Measurements from ENCODE around the gene CBFA2T3.

CBFA2T3 gene

DNA sequence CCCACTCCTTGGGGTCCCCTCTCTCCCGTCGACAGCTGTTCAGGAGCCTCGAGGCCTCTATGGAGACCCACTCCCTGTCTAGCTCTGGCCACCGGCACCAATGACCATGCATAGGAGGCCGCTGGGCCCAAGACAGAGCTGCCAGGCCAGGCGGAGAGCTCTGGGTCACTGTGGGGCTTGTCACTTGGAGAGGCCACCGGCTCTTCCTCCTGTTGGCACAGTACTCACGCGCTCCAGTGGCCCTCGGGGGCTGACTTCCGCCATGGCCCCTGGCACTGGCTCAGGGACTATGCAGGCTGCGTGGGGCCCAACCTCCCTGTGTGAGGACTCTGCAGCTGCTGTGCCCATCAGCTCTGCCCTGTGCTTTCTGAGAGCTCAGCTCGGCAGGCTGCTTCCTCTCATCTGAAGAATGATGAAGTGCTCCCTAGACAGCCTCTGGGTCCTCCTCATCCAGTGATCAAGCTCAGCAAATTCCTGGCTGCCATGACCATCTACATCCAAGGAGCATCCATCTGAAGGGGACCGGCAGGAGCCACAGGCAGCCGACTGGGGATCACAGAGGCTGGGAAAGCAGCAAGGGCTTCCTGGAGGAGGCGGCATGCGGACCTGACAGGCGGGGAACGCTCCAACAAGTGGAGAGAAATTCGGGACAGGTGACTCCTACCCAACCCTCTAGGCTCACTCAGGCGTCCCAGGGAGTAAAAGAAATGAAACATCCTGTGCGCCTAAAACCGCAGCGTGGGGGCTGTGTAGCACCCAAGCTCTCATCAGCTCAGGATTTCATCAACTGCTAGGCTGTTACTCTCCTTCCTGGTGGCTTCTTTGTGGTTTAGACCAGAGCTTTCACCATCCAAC, 137.0 kb downstream of the CBFA2T3 start:
- Histone ChIP-seq H3K36me3 (ENCODE audit: control insufficient read depth in 2 of 2, insufficient read depth in 1 of 2, low read length in 2 of 2) (peaks cover 0 to 15% of the 10 kb centered on the region in 2 experiments; a peak in 1 of 3 replicates), H3K4me3 (ENCODE audit: low read depth, low read length) (no peak overlapping the region), H3K4me1 (ENCODE audit: control insufficient read depth, insufficient read depth, low read length) (no peaks in the 10 kb centered on the region), H3K27ac (ENCODE audit: extremely low read depth, low read depth, low read length) (no peak overlapping the region), H3K9me3 (ENCODE audit: control insufficient read depth, insufficient read depth, low read depth, low read length) (no peaks in the 10 kb centered on the region)
- ChIA-PET POLR2A (no interaction called here), CTCF (no interaction called here)
- TF ChIP-seq ZBTB26 (tag by site-specific recombination; optimal IDR thresholded peaks at IDR 0.05) = no peak
- no peak for TF ChIP-seq GFI1B (tag by site-specific recombination; IDR thresholded peaks at IDR 0.05)
- no peak for TF ChIP-seq ZNF600 (tag by site-specific recombination; IDR thresholded peaks at IDR 0.05)
- no peak for TF ChIP-seq ZNF514 (tag by site-specific recombination; IDR thresholded peaks at IDR 0.05)
- TF ChIP-seq ZBTB17 (tag by site-specific recombination; IDR thresholded peaks at IDR 0.05) = no peak

- Histone ChIP-seq H3K36me3 (ENCODE audit: control insufficient read depth in 2 of 2, insufficient read depth in 1 of 2, low read length in 2 of 2) (peaks cover 0 to 16% of the 10 kb centered on the region in 2 experiments; a peak in 1 of 3 replicates), H3K9me3 (ENCODE audit: control insufficient read depth, insufficient read depth, low read depth, low read length) (no peaks in the 10 kb centered on the region), H3K4me1 (ENCODE audit: control insufficient read depth, insufficient read depth, low read length) (no peaks in the 10 kb centered on the region), H3K27ac (ENCODE audit: extremely low read depth, low read depth, low read length) (no peak overlapping the region), H3K4me3 (ENCODE audit: low read depth, low read length) (no peak overlapping the region)
- CTCF ChIA-PET = no interaction called here
- TF ChIP-seq ZNF211 (tag by site-specific recombination; IDR thresholded peaks at IDR 0.05; ENCODE audit: low read depth) = no peak
- no peak for TF ChIP-seq AEBP2 (tag by site-specific recombination; IDR thresholded peaks at IDR 0.05; ENCODE audit: borderline replicate concordance)
- no peak for TF ChIP-seq ZNF416 (tag by site-specific recombination; IDR thresholded peaks at IDR 0.05)
- TF ChIP-seq, protein P1, sequence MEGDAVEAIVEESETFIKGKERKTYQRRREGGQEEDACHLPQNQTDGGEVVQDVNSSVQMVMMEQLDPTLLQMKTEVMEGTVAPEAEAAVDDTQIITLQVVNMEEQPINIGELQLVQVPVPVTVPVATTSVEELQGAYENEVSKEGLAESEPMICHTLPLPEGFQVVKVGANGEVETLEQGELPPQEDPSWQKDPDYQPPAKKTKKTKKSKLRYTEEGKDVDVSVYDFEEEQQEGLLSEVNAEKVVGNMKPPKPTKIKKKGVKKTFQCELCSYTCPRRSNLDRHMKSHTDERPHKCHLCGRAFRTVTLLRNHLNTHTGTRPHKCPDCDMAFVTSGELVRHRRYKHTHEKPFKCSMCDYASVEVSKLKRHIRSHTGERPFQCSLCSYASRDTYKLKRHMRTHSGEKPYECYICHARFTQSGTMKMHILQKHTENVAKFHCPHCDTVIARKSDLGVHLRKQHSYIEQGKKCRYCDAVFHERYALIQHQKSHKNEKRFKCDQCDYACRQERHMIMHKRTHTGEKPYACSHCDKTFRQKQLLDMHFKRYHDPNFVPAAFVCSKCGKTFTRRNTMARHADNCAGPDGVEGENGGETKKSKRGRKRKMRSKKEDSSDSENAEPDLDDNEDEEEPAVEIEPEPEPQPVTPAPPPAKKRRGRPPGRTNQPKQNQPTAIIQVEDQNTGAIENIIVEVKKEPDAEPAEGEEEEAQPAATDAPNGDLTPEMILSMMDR (tag by site-specific recombination; IDR thresholded peaks at IDR 0.05) = 0 out of 2 replicates have a peak, but pooled peaks have one; percentile 8
- POLR2A ChIA-PET = no interaction called here
Observed at GRCh38 chr16:88839026-88839529, 137.9 kb downstream of the CBFA2T3 start.

- ChIA-PET CTCF (no interaction called here), POLR2A (no interaction called here)
- TF ChIP-seq ZNF335 (tag by site-specific recombination; conservative IDR thresholded peaks at IDR 0.05) = no peak
- no peak for TF ChIP-seq ZNF785 (tag by site-specific recombination; IDR thresholded peaks at IDR 0.05)
- no peak for TF ChIP-seq SETDB1 (IDR thresholded peaks at IDR 0.05; ENCODE audit: insufficient read length, low read length)
- TF ChIP-seq, protein P2, sequence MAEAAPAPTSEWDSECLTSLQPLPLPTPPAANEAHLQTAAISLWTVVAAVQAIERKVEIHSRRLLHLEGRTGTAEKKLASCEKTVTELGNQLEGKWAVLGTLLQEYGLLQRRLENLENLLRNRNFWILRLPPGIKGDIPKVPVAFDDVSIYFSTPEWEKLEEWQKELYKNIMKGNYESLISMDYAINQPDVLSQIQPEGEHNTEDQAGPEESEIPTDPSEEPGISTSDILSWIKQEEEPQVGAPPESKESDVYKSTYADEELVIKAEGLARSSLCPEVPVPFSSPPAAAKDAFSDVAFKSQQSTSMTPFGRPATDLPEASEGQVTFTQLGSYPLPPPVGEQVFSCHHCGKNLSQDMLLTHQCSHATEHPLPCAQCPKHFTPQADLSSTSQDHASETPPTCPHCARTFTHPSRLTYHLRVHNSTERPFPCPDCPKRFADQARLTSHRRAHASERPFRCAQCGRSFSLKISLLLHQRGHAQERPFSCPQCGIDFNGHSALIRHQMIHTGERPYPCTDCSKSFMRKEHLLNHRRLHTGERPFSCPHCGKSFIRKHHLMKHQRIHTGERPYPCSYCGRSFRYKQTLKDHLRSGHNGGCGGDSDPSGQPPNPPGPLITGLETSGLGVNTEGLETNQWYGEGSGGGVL (tag by site-specific recombination; IDR thresholded peaks at IDR 0.05) = no peak
- TF ChIP-seq ZNF155 (tag by site-specific recombination; IDR thresholded peaks at IDR 0.05) = no peak
- TF ChIP-seq ZNF138 (tag by site-specific recombination; IDR thresholded peaks at IDR 0.05; ENCODE audit: borderline replicate concordance) = no peak
- TF ChIP-seq ZNF391 (tag by site-specific recombination; IDR thresholded peaks at IDR 0.05; ENCODE audit: borderline replicate concordance, low read depth) = no peak
- TF ChIP-seq REST (tag by site-specific recombination; IDR thresholded peaks at IDR 0.05) = no peak
- TF ChIP-seq ZSCAN30 (tag by site-specific recombination; IDR thresholded peaks at IDR 0.05) = no peak
- no peak for TF ChIP-seq ZNF24 (tag by site-specific recombination; IDR thresholded peaks at IDR 0.05)
- no peak for TF ChIP-seq ZNF23 (tag by site-specific recombination; IDR thresholded peaks at IDR 0.05; ENCODE audit: borderline replicate concordance)
Observed at GRCh38 chr16:88838566-88838965, 138.4 kb downstream of the CBFA2T3 start.

More at GRCh38 chr16:88838566-88838965, 138.4 kb downstream of the CBFA2T3 start:
- no peaks in the 10 kb centered on the region for H3K9me3 ChIP-seq (ENCODE audit: control insufficient read depth, insufficient read depth, low read depth, low read length)
- H3K4me1 ChIP-seq (ENCODE audit: control insufficient read depth, insufficient read depth, low read length) = no peaks in the 10 kb centered on the region
- no peak overlapping the region for H3K27ac ChIP-seq (ENCODE audit: extremely low read depth, low read depth, low read length)
- H3K4me3 ChIP-seq (ENCODE audit: low read depth, low read length) = no peak overlapping the region
- H3K36me3 ChIP-seq (ENCODE audit: control insufficient read depth in 2 of 2, insufficient read depth in 1 of 2, low read length in 2 of 2) = peaks cover 0 to 16% of the 10 kb centered on the region in 2 experiments; a peak in 1 of 3 replicates

All from HEK293 (cell line).